Natural killer cell (primary cell): ENCODE data around the gene SLC9A8. TPM values are rescaled to one million over a fixed set of nuclear protein-coding genes. Genes with fewer than 3 reads are reported as not detected.
A peak's percentile ranks its signal among the peaks of the same experiment; 100 is the strongest.
"Not testable (repeated sequence)": the region's sequence is repeated elsewhere in the genome, so short reads cannot be mapped to it uniquely, and the experiment has no call there.

Experiments used
- ATAC-seq, 3 donors: fragments of 150-1000 bp in 2 of 3; fragments of 200-7000 bp in 1 of 3; cut with Tn5 transposase; 1 replicate in 1 of 3; 2 replicates in 2 of 3; pipeline ENCODE4 v1.10.0; 2021; ENCODE audit warnings: mild to moderate bottlenecking in 2 of 3, moderate library complexity in 2 of 3
- DNase-seq, 2 donors: peaks; one replicate each; pipeline versions ENCODE4 v3.0.0 to v3.0.0-alpha.2; 2013 to 2021; ENCODE audit warnings: mixed read lengths in 1 of 2
- H3K27ac ChIP-seq: one replicate; pipeline ENCODE4 v1.5.1; 2013; ENCODE audit warnings: mild to moderate bottlenecking, low read length
- H3K27me3 ChIP-seq: one replicate; pipeline ENCODE4 v1.6.1; 2013; ENCODE audit warnings: low read length; ENCODE audit not compliant: control insufficient read depth, insufficient read depth
- H3K36me3 ChIP-seq: one replicate; pipeline ENCODE4 v1.6.1; 2013; ENCODE audit warnings: low read length; ENCODE audit not compliant: control insufficient read depth, insufficient read depth
- H3K4me1 ChIP-seq: one replicate; pipeline ENCODE4 v1.6.1; 2013; ENCODE audit warnings: low read length; ENCODE audit not compliant: control insufficient read depth, insufficient read depth
- H3K4me3 ChIP-seq: one replicate; pipeline ENCODE4 v1.5.1; 2013; ENCODE audit warnings: low read length
- H3K9me3 ChIP-seq: one replicate; pipeline ENCODE4 v1.6.1; 2013; ENCODE audit warnings: low read length; ENCODE audit not compliant: control insufficient read depth, insufficient read depth
- H3K27ac Mint-ChIP-seq, 2 donors: one replicate each; pipeline ENCODE4 v1.8.0; 2022; ENCODE audit warnings: mild to moderate bottlenecking in 2 of 2, mixed read lengths in 2 of 2, moderate library complexity in 1 of 2
- H3K27me3 Mint-ChIP-seq, 2 donors: one replicate each; pipeline ENCODE4 v1.8.0; 2022; ENCODE audit warnings: low read depth in 2 of 2, mixed read lengths in 2 of 2
- H3K36me3 Mint-ChIP-seq: one replicate; pipeline ENCODE4 v1.8.0; 2022; ENCODE audit warnings: mixed read lengths
- H3K4me1 Mint-ChIP-seq, 2 donors: one replicate each; pipeline ENCODE4 v1.8.0; 2022; ENCODE audit warnings: mixed read lengths in 2 of 2
- H3K4me3 Mint-ChIP-seq: one replicate; pipeline ENCODE4 v1.8.0; 2022; ENCODE audit warnings: mild to moderate bottlenecking, moderate library complexity, mixed read lengths
- H3K9me3 Mint-ChIP-seq, 2 donors: one replicate each; pipeline ENCODE4 v1.8.0; 2022; ENCODE audit warnings: mixed read lengths in 2 of 2
- CTCF ChIP-seq: fragments of 200-600 bp; IDR thresholded peaks from one replicate; pipeline ENCODE4 v1.8.0; 2022; ENCODE audit warnings: antibody characterized with exemption
- WGBS: methylation state at CpG from one replicate; pipeline ENCODE4 v1.1.7; 2013; ENCODE audit warnings: missing lambda C conversion rate; ENCODE audit not compliant: insufficient coverage; 5-methylcytosine and 5-hydroxymethylcytosine counted together
- intact Hi-C: fragments of 100-400 bp; cut with micrococcal nuclease; formaldehyde crosslinking; loops from one replicate; pipeline ENCODE4 v1.14.2; 2022
- total RNA-seq, 4 donors: library from RNA; stranded (reverse); fragments of 120-200 nt in 1 of 4; gene quantifications; one replicate each; pipeline versions ENCODE4 v1.2.3 to v1.2.4, GENCODE V29; 2013 to 2022

The SLC9A8 gene
- total RNA-seq, 3 donors from 2014 or later (not counting 1 experiment from before 2014, with no cell fraction given), result 54.5 to 68.7 (median 58.8) TPM

- H3K4me3 ChIP-seq, result no peak overlapping the region
- ATAC-seq (no peak), DNase-seq (no peak)
- H3K27ac ChIP-seq, result no peak overlapping the region
- WGBS, result 95% methylated on average over 5 of the region's 5 CpGs
- peak overlapping the region in 1 of 2 donors; percentile 42 for H3K27ac Mint-ChIP-seq
- peaks cover 10 to 13% of the 10 kb centered on the region in 2 donors for H3K4me1 Mint-ChIP-seq
- no peaks in the 10 kb centered on the region for H3K9me3 ChIP-seq
- H3K36me3 Mint-ChIP-seq, result no peaks in the 10 kb centered on the region
- intact Hi-C loops, result no loop called here
- no peaks in the 10 kb centered on the region for H3K27me3 ChIP-seq
- peaks cover 14% of the 10 kb centered on the region for H3K4me1 ChIP-seq
- no peak overlapping the region for H3K4me3 Mint-ChIP-seq
- H3K27me3 Mint-ChIP-seq, result peaks cover 0 to 8% of the 10 kb centered on the region in 2 donors
- H3K36me3 ChIP-seq, result no peaks in the 10 kb centered on the region
- no peaks in the 10 kb centered on the region for H3K9me3 Mint-ChIP-seq
- no peak for TF ChIP-seq CTCF
Observed at GRCh38 chr20:49769048-49769581, 43.5 kb upstream of the SLC9A8 start.

GRCh38 chr20:49770634-49771033, 42.0 kb upstream of the SLC9A8 start:
- Histone ChIP-seq H3K4me1 (peaks cover 14% of the 10 kb centered on the region), H3K27ac (no peak overlapping the region), H3K27me3 (no peaks in the 10 kb centered on the region), H3K36me3 (no peaks in the 10 kb centered on the region), H3K4me3 (no peak overlapping the region), H3K9me3 (no peaks in the 10 kb centered on the region)
- intact Hi-C loops, result loop anchor here (10.0 kb wide), 1 partner anchor 46 kb away; no protein-coding TSS in a partner anchor
- H3K27ac Mint-ChIP-seq, result no peak overlapping the region
- DNase-seq, result no peak
- H3K27me3 Mint-ChIP-seq, result peaks cover 0 to 8% of the 10 kb centered on the region in 2 donors
- TF ChIP-seq CTCF, result no peak
- no peaks in the 10 kb centered on the region for H3K36me3 Mint-ChIP-seq
- H3K9me3 Mint-ChIP-seq, result no peaks in the 10 kb centered on the region
- no peak overlapping the region for H3K4me3 Mint-ChIP-seq
- no peak for ATAC-seq
- WGBS, result 88% methylated on average over 1 of the region's 1 CpG
- peaks cover 10 to 14% of the 10 kb centered on the region in 2 donors for H3K4me1 Mint-ChIP-seq

- intact Hi-C loops, result loop anchor here (10.0 kb wide), 1 partner anchor 49 kb away; no protein-coding TSS in a partner anchor
- H3K9me3 Mint-ChIP-seq, H3K27me3 Mint-ChIP-seq, H3K27me3 ChIP-seq, DNase-seq, H3K4me3 Mint-ChIP-seq, ATAC-seq, H3K9me3 ChIP-seq, H3K36me3 Mint-ChIP-seq, H3K4me3 ChIP-seq, H3K36me3 ChIP-seq, H3K27ac ChIP-seq: not testable (repeated sequence)
- Mint-ChIP-seq H3K27ac (peak overlapping the region in 1 of 2 donors; percentile 81), H3K4me1 (peaks cover 9 to 17% of the 10 kb centered on the region in 2 donors)
- H3K4me1 ChIP-seq, result peaks cover 16% of the 10 kb centered on the region
- WGBS, result 93% methylated on average over 8 of the region's 8 CpGs
Observed at GRCh38 chr20:49774213-49774612, 38.4 kb upstream of the SLC9A8 start.

- no peak overlapping the region for H3K4me3 ChIP-seq
- Mint-ChIP-seq H3K27ac (peak overlapping the region in 1 of 2 donors; percentile 81), H3K36me3 (no peaks in the 10 kb centered on the region), H3K4me3 (no peak overlapping the region), H3K27me3 (no peaks in the 10 kb centered on the region), H3K9me3 (no peaks in the 10 kb centered on the region), H3K4me1 (peaks cover 9 to 17% of the 10 kb centered on the region in 2 donors)
- 98% methylated on average over 3 of the region's 5 CpGs for WGBS
- no peak for TF ChIP-seq CTCF
- no peaks in the 10 kb centered on the region for H3K36me3 ChIP-seq
- DNase-seq, result no peak
- peaks cover 16% of the 10 kb centered on the region for H3K4me1 ChIP-seq
- intact Hi-C loops, result loop anchor here (5.0 to 10.0 kb wide), 2 partner anchors 37 to 50 kb away; partner anchors contain the start of gene SLC9A8
- no peak for ATAC-seq
- no peaks in the 10 kb centered on the region for H3K27me3 ChIP-seq
- no peaks in the 10 kb centered on the region for H3K9me3 ChIP-seq
- no peak overlapping the region for H3K27ac ChIP-seq
Observed at GRCh38 chr20:49775229-49775693, 37.4 kb upstream of the SLC9A8 start.
